HG02642 (cell line): ENCODE results near the gene ZBTB7C.

Source experiments
- ATAC-seq: cut with Tn5 transposase; IDR thresholded peaks from one replicate; pipeline ENCODE4 v1.9.1; 2021; ENCODE audit warnings: mild to moderate bottlenecking; ENCODE audit not compliant: unreplicated experiment, poor library complexity

ZBTB7C gene

DNA sequence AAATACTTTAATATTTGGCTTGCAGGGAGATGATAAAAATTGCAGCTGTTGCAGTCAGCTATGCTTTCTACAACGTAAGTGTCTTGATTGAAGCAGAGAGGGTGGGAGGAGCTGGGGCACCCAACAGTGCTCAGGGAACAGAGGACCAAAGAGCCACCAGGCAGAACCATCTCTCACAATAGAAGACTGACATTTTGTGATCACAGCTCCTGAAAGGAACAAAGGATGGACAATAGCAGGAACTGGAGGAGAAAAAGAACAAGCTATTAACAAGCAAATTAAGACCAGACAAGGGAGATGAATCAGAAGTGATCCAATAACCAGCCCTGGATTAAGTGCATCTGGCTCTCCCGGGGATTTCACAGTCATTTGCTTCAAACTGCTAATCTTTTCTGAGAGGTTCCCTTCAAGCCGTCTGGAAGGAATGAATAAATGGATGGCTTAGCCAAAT lies 413.1 kb downstream of the ZBTB7C start:
- no peak for ATAC-seq

DNA sequence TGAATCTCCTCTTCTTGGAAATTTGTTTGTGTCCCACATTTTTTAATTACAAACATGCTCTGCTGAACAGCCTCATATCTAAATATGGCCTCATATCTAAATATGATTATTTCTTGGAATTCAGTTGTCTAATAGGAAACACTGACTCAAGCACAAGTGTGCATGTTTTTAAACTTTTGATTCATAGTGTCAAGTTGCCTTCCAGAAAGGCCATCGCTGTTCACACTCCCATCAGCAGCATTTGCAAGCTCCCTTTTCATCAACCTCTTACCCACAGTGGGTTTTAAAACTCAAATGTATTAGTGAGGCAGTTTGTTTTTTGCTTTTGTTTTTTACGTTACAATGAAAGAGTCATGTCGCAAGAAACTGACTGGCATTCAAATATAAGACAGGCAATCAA lies 413.5 kb downstream of the ZBTB7C start:
- ATAC-seq: no peak

DNA sequence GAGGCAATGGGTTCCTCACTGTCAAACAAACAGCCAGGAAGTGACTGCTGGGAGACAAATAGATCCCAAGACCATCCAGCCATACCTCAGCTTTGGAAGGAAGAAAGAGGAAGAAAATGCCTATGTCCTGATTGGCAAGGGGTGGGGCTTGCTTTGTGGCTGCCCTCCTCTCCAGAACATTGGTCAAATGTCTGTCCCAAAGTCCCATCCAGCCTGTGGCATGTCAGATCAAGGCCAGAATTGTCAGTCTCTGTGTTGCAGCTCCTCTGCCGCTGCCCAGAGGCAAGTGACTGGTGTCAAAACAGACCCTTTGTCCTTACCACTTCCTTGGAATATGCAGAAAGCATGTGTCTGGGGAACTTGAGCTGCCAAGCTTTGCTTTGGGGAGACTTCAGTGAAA lies 415.8 kb downstream of the ZBTB7C start:
- ATAC-seq: no peak

DNA sequence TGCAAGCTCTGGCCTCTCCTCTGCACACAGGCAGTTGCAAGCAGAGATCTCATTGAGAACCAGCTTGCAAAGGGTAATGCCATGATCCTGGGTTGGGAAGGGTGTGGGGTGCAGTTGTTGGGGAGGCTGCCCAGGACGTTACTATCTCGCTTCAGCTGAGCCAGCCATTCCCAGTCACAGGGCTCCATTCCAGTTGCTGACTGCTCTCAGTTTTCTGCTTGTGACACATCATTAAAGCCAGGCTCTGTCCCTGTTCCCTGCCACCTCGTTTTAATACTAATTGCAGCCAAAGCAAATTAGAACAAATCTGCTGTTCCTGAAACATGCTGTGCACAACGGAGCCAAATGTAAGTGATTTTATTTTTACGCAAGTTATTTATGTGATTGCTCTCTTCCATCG lies 416.2 kb downstream of the ZBTB7C start:
- no peak for ATAC-seq

DNA sequence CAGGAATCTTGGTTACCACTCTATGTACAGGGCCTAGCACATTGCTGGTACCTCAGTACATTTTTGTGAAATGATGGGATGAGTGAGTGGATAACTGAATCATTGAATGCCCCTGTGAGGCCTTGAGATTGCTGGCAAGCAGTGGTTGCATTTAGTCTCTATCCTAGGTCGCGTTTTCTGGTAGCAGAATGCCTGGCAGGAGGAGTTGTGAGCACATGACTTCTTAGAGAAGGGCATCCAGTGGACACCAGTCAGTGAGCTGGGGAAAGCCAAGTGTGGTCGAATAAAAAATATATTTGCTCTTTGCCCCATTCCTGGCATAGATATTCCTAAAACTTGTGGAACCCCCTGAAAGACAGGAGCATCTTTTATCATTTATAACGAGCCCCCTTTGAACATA lies 416.9 kb downstream of the ZBTB7C start:
- no peak for ATAC-seq

DNA sequence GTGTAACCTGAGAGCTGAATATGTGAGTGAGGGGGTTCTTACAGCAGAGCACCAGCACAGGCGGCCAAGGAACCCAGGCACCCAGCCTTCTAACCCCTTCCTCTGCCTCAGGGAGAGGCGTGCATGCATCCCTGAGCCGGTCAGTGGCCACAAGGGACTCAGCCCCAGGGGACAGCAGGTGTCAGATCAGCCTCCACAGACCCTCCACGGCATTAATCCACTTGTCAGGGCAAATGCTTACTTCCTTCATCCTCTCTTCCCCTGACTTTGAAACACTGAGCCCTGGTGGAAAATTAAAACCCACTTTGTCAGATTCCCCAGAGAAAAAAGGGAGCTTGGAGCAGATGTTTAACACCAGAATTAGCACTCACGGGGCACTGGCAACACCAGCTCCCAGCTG lies 418.2 kb downstream of the ZBTB7C start:
- ATAC-seq: no peak

DNA sequence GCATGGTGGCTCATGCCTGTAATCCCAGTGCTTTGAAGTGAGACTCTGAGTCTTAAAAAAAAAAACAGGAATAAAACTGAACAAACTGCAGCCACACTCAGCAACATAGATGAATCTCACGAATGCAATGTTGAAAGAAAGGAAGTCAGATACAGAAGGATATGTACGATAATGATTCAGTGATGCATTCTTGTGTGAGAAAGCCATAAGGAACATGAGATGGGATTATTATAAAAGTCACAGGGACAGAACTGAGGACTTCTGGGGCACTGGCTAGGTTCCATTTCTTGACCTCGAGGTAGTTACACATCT lies 421.8 kb downstream of the ZBTB7C start:
- no peak for ATAC-seq

DNA sequence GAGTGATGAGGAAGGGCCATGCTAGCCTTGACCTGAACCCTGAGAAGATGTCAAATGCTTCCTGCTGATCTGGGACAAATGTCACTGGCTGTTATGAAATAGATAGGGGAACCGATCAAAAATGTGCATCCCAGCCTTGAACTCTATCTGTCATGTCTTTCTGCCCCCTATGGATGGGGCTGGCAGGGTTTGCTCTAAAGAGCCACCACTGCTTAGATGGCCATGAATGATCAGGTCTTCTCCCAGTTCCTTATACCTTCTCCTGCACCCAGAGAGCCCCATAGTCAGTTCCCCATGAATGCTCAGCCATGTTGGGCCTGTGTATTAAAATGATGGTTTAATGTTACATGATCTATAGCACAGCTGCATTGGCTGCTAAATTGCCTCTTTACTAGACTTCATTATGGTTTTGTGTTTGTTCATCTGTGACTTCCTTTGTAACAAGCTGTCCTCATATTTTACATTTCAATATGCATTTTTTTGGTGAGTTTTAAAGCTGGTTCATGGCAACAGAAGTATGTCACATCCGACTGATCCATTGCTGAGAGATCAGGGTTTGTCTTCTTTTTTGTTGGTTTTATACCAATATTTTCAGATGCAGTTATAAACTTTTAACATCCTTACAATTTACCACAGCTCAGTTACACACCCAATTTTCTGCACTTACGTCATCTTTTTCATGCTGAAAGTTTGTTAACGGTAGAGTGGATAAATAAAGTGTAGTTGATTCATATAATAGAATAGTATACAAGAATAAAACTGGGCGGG lies 422.4 kb downstream of the ZBTB7C start:
- ATAC-seq: no peak

DNA sequence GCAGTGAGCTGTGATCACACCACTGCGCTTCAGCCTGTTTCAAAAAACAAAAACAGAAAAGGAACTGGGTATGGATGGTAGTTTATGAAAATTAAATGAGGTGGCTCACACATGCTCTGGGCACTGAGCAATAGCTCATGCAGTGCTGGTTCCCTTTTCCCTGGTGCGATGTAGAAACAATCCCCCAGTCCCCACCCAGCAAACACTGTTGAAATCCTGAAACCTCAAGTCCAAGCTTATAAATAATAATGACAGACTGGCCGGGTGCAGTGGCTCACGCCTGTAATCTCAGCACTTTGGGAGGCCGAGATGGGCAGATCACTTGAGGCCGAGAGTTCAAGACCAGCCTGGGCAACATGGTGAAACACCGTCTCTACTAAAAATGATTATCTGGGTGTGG lies 423.3 kb downstream of the ZBTB7C start:
- no peak for ATAC-seq

DNA sequence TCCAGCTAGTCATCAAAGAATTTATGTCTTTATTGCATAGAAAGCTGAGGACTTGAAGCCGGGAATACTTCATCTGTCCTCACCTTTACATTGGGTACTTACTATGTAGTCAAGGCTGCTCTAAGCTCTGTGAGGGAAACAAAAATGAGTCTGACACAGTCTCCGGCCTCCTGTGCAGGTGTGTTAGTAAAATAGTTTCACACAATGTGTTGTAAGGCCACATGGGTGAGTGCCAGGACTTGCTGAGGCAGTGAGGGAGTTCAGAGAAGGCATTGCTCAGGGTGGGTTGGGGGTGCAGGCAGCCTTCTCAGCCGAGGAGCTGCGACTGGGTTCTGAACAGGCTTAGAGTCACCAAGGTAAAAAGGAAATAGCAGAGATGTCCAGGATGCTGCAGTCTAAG lies 424.2 kb downstream of the ZBTB7C start:
- ATAC-seq: no peak

DNA sequence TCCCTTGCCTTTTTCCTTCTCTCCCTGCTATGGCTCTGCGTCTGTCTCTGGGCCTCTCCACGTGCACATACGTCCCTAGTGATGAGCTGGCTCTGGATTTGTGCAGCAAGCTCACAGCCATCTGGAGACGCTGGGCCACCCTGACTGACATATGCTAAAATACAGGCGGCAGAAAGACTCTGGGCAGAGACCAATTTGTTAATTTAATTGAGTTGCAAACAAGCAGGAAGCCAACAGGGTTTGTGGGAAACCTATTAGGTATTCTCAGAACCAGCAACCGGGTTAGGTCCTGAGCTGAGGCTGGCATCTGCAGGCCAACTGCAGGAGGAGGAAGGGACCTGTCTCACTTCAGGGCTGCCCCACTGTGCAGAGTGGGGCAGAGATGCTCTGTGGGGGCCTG lies 425.2 kb downstream of the ZBTB7C start:
- ATAC-seq: no peak

DNA sequence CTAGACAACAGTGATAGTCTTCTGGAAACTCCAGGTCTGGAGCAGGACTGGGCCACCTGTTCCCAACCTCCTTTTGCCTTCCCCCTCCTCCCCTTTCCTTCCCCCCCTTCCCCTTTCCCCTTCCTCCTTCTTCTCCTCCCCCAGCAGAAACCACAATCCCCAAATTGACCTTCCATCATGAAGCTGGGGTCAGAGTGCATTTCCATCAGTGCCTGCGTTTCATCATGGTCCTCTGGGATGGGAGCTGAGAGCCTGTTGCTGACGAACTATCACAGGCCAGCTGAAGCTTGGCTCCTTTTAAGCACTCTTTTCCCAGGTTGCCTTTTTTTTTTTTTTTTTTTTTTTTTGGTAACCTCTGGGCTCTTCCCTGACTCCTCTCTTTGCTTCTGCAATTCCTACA lies 426.1 kb downstream of the ZBTB7C start:
- no peak for ATAC-seq

DNA sequence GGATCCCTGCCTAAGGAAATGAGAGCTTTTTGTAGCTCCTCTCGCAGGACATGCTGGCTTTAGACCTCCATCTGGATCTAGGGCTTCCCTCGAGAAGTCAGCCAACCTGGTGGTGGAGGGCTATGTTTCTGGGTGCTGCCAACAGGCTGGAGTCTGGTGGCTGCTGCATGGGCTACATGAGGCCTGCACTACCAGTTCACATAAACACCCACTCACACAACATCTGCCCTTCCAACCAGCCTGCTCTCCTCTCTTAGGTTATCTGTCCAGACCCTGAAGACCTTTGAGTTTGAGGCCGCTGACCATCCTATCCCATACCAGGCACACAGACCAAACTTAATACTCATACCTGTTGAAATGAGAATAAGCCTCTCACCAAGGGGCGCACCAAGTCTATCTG lies 427.4 kb downstream of the ZBTB7C start:
- ATAC-seq: no peak

DNA sequence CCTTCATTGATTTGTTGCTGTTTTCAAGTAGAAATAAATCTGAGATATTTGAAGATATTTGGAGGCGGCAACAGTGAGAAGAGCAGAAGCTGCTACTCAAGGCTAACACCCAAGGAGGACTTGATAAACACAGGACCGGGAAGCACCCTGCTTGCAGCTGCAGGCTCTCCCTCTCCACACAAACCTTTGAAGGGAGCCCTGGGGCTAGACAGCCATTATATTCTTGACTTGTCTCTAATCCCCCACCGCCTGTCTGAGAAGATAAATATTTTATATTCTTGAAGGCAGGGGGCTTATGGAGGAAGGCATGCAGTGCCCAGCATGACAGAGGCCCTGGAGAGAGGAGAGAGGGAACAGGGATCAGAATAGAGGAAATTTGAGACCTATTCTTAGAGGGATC lies 427.9 kb downstream of the ZBTB7C start:
- ATAC-seq: no peak

DNA sequence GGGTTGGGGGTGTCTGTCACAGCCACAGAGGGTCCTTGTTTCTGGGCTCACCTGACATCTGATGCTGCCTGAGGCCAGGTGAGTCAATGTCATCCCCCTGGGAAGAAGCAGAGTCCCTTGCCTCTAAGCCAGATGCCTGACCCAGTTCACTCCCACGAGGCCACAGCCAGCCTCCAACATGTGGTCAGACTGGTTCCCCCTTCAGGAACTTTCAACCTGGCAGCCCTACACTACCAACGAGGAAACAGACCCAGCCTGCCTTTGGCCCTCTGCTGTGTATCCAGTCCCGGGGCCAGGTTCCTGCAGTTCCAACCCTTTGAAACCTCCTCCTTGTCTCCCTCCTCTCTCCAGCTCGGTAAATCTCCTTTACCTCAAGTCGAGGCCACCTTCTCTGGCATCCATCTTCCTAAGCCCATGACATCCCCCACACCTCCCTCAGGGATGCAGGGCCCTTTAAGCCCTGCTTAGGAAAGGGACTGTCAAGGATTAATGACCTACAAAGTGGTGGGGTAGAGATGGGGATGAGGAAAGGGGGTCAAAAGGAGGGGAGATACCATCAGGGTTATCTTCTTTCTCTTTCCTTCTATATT lies 429.5 kb downstream of the ZBTB7C start:
- ATAC-seq: no peak

DNA sequence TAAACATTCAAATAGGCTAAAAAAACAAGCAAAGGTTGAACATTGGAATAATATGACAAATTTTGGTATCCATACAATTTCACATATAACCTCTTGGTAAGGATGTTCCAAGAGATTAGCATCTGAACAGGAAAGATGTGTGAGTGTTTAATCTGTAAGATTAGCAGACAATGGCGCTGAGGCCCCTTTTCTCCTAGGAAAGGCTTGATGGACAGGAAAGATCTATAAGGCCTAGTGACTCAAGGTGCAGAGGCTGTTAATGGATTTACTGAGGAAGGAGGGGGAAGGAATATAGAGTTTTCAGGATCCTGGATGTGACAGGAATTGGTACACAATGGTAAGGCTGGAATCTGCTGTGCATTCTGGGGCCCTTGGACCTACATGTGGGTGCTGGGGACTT lies 430.6 kb downstream of the ZBTB7C start:
- no peak for ATAC-seq

DNA sequence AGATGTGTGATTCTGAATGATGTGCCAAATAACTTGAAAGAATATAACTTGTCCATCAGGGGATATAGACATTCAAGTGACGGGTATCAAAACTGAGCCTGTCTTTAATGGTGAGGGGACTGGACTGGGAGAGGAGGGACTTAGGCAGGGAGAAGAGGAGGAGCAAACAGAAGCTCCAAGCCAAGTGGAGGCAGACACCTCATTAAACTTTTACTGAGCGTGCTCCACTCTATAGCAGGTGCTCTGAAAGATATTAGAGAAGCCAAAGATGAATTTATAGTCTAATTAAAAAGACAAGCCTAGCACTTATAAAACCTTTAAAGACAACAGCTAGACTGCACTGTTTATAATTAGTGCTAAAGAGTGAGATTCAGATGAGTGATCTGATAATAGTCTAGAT lies 431.0 kb downstream of the ZBTB7C start:
- no peak for ATAC-seq
